Liver (tissue), 9 donors: ENCODE measurements around the gene STK39. TPM values are rescaled to one million over a fixed set of nuclear protein-coding genes. Genes with fewer than 3 reads are reported as not detected.
"Not testable (repeated sequence)": the region's sequence is repeated elsewhere in the genome, so short reads cannot be mapped to it uniquely, and the experiment has no call there.

Source experiments
- DNase-seq: peaks from one replicate; pipeline ENCODE4 v3.0.0-alpha.2; 2017; ENCODE audit warnings: low spot score
- H3K27ac ChIP-seq, 2 donors: one replicate each; pipeline ENCODE4 v1.7.0; 2013; ENCODE audit warnings: inconsistent platforms in 2 of 2, low read length in 2 of 2, control low read depth in 1 of 2, low read depth in 1 of 2, mild to moderate bottlenecking in 1 of 2
- H3K27me3 ChIP-seq, 4 donors: one replicate each; pipeline versions ENCODE4 v1.6.1 to v1.7.0; 2013; ENCODE audit warnings: low read length in 3 of 4, inconsistent platforms in 1 of 4, mild to moderate bottlenecking in 1 of 4, moderate library complexity in 1 of 4; ENCODE audit not compliant: control insufficient read depth in 4 of 4, insufficient read depth in 4 of 4
- H3K36me3 ChIP-seq, 4 donors: one replicate each; pipeline versions ENCODE4 v1.6.1 to v1.7.0; 2013; ENCODE audit warnings: low read length in 3 of 4, mild to moderate bottlenecking in 3 of 4, low read depth in 1 of 4, moderate library complexity in 1 of 4; ENCODE audit not compliant: control insufficient read depth in 4 of 4, insufficient read depth in 3 of 4
- H3K4me1 ChIP-seq, 4 donors: one replicate each; pipeline versions ENCODE4 v1.6.1 to v1.7.0; 2013; ENCODE audit warnings: low read length in 3 of 4, mild to moderate bottlenecking in 3 of 4, moderate library complexity in 1 of 4; ENCODE audit not compliant: control insufficient read depth in 4 of 4, insufficient read depth in 4 of 4
- H3K4me3 ChIP-seq, 3 donors: one replicate each; pipeline versions ENCODE4 v1.6.1 to v1.7.0; 2013; ENCODE audit warnings: low read length in 3 of 3, control low read depth in 1 of 3, low read depth in 1 of 3, mild to moderate bottlenecking in 1 of 3
- H3K9ac ChIP-seq, 2 donors: one replicate each; pipeline ENCODE4 v1.7.0; 2013; ENCODE audit warnings: low read length in 2 of 2, mild to moderate bottlenecking in 2 of 2, moderate library complexity in 2 of 2, control low read depth in 1 of 2, low read depth in 1 of 2
- H3K9me3 ChIP-seq, 4 donors: one replicate each; pipeline versions ENCODE4 v1.6.1 to v1.7.0; 2013; ENCODE audit warnings: low read length in 3 of 4; ENCODE audit not compliant: control insufficient read depth in 4 of 4
- CTCF ChIP-seq: fragments of 150-350 bp; IDR thresholded peaks from 2 replicates; pipeline ENCODE4 v1.5.1; 2017; ENCODE audit warnings: improper control_type of control experiment, low read depth, low read length; ENCODE audit not compliant: missing input control
- EGR1 ChIP-seq, 2 donors: IDR thresholded peaks; 2 replicates each; pipeline ENCODE4 v1.6.1; 2016 to 2018; ENCODE audit warnings: antibody characterized with exemption in 2 of 2, low read depth in 2 of 2
- FOXA1 ChIP-seq: IDR thresholded peaks from 2 replicates; pipeline ENCODE4 v1.6.1; 2016; ENCODE audit warnings: antibody characterized with exemption
- GABPA ChIP-seq, 2 donors: IDR thresholded peaks in 1 of 2; conservative IDR thresholded peaks in 1 of 2; 2 replicates each; pipeline ENCODE4 v1.6.1; 2016; ENCODE audit warnings: antibody characterized with exemption in 2 of 2, mild to moderate bottlenecking in 1 of 2, moderate library complexity in 1 of 2
- HNF4A ChIP-seq, 2 donors: conservative IDR thresholded peaks; 2 replicates each; pipeline ENCODE4 v1.6.1; 2016; ENCODE audit warnings: antibody characterized with exemption in 2 of 2, mild to moderate bottlenecking in 2 of 2
- HNF4G ChIP-seq: IDR thresholded peaks from 2 replicates; pipeline ENCODE4 v1.6.1; 2016; ENCODE audit warnings: antibody characterized with exemption
- MAX ChIP-seq: IDR thresholded peaks from 2 replicates; pipeline ENCODE4 v1.6.1; 2016; ENCODE audit warnings: antibody characterized with exemption
- NR2F2 ChIP-seq: IDR thresholded peaks from 2 replicates; pipeline ENCODE4 v1.6.1; 2016; ENCODE audit warnings: antibody characterized with exemption
- RAD21 ChIP-seq, 2 donors: IDR thresholded peaks; 2 replicates each; pipeline ENCODE4 v1.6.1; 2016; ENCODE audit warnings: antibody characterized with exemption in 2 of 2, mild to moderate bottlenecking in 2 of 2
- SP1 ChIP-seq: IDR thresholded peaks from 2 replicates; pipeline ENCODE4 v1.6.1; 2018; ENCODE audit warnings: antibody characterized with exemption, mild to moderate bottlenecking
- TAF1 ChIP-seq: conservative IDR thresholded peaks from 2 replicates; pipeline ENCODE4 v1.6.1; 2016; ENCODE audit warnings: antibody characterized with exemption, mild to moderate bottlenecking
- YY1 ChIP-seq: IDR thresholded peaks from 2 replicates; pipeline ENCODE4 v1.6.1; 2016; ENCODE audit warnings: antibody characterized with exemption, mild to moderate bottlenecking
- WGBS: extraction: QIAGEN DNeasy Blood & Tissue Kit; methylation state at CpG from one replicate; pipeline ENCODE4 v1.1.7; 2013; 5-methylcytosine and 5-hydroxymethylcytosine counted together
- polyA plus RNA-seq, 2 donors: library from polyadenylated mRNA; stranded (reverse) in 1 of 2; unstranded in 1 of 2; fragments of 200-250 nt in 1 of 2; fragments of >200 nt in 1 of 2; fragmentation: Nextera tagmentation in 1 of 2; extraction: Ambion mirVana in 1 of 2; gene quantifications; one replicate each; pipeline versions ENCODE4 v1.2.1 to v1.2.3, GENCODE V29; 2013 to 2015
- total RNA-seq, 2 donors: library from RNA; depleted of rRNA; stranded (reverse); fragments of >200 nt; gene quantifications; one replicate each; pipeline ENCODE4 v1.2.3, GENCODE V29; 2014
- TF ChIP-seq, protein P1 (sequence below): IDR thresholded peaks from 2 replicates; pipeline ENCODE4 v1.6.1; 2016; ENCODE audit warnings: antibody characterized with exemption
- TF ChIP-seq, protein P2 (sequence below): IDR thresholded peaks from 2 replicates; pipeline ENCODE4 v1.6.1; 2016; ENCODE audit warnings: antibody characterized with exemption
- TF ChIP-seq, protein P3 (sequence below): IDR thresholded peaks from 2 replicates; pipeline ENCODE4 v1.6.1; 2016; ENCODE audit warnings: antibody characterized with exemption, mild to moderate bottlenecking
- donor health status: healthy.
- donor health status: healthy.
- donor health status: healthy.
- donor health status: healthy.
- donor health status: healthy.

The STK39 gene
- total and polyA plus RNA-seq, 4 donors = 0.29 to 1.8 (median 0.73) TPM

DNA sequence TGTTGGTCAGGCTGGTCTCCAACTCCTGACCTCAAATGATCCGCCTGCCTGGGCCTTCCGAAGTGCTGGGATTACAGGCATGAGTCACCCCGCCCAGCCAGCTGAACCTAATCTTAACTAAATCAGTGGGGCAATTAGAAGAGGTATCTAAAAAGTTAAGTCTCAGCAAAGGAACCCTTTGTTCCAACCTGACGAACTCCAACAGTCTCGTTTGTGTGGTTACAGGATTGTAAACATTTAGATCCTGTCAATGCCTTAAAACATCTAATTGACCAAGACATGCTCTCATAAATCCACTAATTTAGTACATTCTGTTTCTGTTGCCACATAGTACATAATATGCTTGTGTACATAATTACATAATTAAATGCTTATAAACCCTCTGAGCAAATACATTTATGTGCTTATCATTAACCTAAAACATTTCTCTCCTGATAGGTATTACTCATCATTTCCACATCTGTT lies 31.1 kb upstream of the STK39 start:
- no peaks in the 10 kb centered on the region for H3K36me3 ChIP-seq
- H3K27ac ChIP-seq = no peak overlapping the region
- no peak overlapping the region for H3K4me3 ChIP-seq
- H3K9me3 ChIP-seq = no peaks in the 10 kb centered on the region
- no peak for DNase-seq
- WGBS = 78% methylated on average over 5 of the region's 5 CpGs
- TF ChIP-seq, protein P1, sequence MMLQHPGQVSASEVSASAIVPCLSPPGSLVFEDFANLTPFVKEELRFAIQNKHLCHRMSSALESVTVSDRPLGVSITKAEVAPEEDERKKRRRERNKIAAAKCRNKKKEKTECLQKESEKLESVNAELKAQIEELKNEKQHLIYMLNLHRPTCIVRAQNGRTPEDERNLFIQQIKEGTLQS = no peak
- TF ChIP-seq HNF4A (conservative IDR thresholded peaks at IDR 0.05) (no peak), NR2F2 (no peak), RAD21 (IDR thresholded peaks at IDR 0.05) (no peak)
- H3K9ac ChIP-seq = no peak overlapping the region
- H3K27me3 ChIP-seq = no peaks in the 10 kb centered on the region
- H3K4me1 ChIP-seq = no peaks in the 10 kb centered on the region

DNA sequence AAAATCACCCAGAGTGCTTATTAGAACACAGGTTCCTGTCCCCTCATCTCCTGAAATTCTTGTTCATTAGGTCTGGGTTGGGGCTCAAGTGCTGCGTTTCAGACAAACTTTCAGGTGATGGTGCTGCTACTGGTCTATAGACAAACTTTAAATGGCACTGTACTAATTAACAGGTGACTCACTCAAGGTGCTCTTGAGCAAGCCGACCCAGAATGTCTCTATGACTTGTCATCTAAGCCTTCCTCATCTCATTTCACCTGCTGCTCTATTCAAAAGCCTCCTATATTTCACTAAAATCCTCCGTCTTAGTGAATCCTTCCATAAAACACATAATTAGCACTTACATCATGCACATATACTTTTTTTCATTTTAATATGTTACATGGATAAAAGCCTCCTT lies 29.9 kb upstream of the STK39 start:
- Histone ChIP-seq H3K9ac (no peak overlapping the region), H3K27me3 (no peaks in the 10 kb centered on the region), H3K9me3 (no peaks in the 10 kb centered on the region), H3K27ac (no peak overlapping the region), H3K4me3 (no peak overlapping the region), H3K4me1 (peaks cover 0 to 1% (median 0%) of the 10 kb centered on the region in 4 donors), H3K36me3 (no peaks in the 10 kb centered on the region)
- 89% methylated on average over 3 of the region's 3 CpGs for WGBS
- DNase-seq = no peak
- TF ChIP-seq, protein P2, sequence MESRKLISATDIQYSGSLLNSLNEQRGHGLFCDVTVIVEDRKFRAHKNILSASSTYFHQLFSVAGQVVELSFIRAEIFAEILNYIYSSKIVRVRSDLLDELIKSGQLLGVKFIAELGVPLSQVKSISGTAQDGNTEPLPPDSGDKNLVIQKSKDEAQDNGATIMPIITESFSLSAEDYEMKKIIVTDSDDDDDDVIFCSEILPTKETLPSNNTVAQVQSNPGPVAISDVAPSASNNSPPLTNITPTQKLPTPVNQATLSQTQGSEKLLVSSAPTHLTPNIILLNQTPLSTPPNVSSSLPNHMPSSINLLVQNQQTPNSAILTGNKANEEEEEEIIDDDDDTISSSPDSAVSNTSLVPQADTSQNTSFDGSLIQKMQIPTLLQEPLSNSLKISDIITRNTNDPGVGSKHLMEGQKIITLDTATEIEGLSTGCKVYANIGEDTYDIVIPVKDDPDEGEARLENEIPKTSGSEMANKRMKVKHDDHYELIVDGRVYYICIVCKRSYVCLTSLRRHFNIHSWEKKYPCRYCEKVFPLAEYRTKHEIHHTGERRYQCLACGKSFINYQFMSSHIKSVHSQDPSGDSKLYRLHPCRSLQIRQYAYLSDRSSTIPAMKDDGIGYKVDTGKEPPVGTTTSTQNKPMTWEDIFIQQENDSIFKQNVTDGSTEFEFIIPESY = no peak

- H3K9me3 ChIP-seq = no peaks in the 10 kb centered on the region
- 44% methylated on average over 3 of the region's 3 CpGs for WGBS
- no peak for DNase-seq
- no peak for TF ChIP-seq MAX
- no peak for TF ChIP-seq CTCF
- TF ChIP-seq TAF1 = no peak
- no peak for TF ChIP-seq SP1
- TF ChIP-seq YY1 = no peak
- no peak for TF ChIP-seq NR2F2
- TF ChIP-seq, protein P1 = no peak
- TF ChIP-seq HNF4G = no peak
- TF ChIP-seq EGR1 (IDR thresholded peaks at IDR 0.05; ENCODE audit: low read depth in 2 of 2) = no peak
- TF ChIP-seq GABPA (IDR thresholded peaks at IDR 0.05 in 1 of 2, conservative IDR thresholded peaks at IDR 0.05 in 1 of 2) = no peak
- TF ChIP-seq, protein P3, sequence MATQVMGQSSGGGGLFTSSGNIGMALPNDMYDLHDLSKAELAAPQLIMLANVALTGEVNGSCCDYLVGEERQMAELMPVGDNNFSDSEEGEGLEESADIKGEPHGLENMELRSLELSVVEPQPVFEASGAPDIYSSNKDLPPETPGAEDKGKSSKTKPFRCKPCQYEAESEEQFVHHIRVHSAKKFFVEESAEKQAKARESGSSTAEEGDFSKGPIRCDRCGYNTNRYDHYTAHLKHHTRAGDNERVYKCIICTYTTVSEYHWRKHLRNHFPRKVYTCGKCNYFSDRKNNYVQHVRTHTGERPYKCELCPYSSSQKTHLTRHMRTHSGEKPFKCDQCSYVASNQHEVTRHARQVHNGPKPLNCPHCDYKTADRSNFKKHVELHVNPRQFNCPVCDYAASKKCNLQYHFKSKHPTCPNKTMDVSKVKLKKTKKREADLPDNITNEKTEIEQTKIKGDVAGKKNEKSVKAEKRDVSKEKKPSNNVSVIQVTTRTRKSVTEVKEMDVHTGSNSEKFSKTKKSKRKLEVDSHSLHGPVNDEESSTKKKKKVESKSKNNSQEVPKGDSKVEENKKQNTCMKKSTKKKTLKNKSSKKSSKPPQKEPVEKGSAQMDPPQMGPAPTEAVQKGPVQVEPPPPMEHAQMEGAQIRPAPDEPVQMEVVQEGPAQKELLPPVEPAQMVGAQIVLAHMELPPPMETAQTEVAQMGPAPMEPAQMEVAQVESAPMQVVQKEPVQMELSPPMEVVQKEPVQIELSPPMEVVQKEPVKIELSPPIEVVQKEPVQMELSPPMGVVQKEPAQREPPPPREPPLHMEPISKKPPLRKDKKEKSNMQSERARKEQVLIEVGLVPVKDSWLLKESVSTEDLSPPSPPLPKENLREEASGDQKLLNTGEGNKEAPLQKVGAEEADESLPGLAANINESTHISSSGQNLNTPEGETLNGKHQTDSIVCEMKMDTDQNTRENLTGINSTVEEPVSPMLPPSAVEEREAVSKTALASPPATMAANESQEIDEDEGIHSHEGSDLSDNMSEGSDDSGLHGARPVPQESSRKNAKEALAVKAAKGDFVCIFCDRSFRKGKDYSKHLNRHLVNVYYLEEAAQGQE = no peak
- no peak for TF ChIP-seq FOXA1
- no peaks in the 10 kb centered on the region for H3K27me3 ChIP-seq
- no peak overlapping the region for H3K27ac ChIP-seq
- H3K36me3 ChIP-seq = no peaks in the 10 kb centered on the region
- no peak overlapping the region for H3K4me3 ChIP-seq
- H3K9ac ChIP-seq = no peak overlapping the region
- peaks cover 0 to 3% (median 0%) of the 10 kb centered on the region in 4 donors for H3K4me1 ChIP-seq
These were observed 24.8 kb upstream of the STK39 start for GRCh38 chr2:168272225-168272624.

GRCh38 chr2:168262926-168263325 lies 15.5 kb upstream of the STK39 start:
- H3K9me3 ChIP-seq = not testable (repeated sequence)
- 86% methylated on average over 2 of the region's 2 CpGs for WGBS

More at GRCh38 chr2:168262926-168263325, 15.5 kb upstream of the STK39 start:
- H3K4me1 ChIP-seq, H3K27ac ChIP-seq, H3K36me3 ChIP-seq, H3K9ac ChIP-seq, DNase-seq, H3K4me3 ChIP-seq, H3K27me3 ChIP-seq: not testable (repeated sequence)
